NCI-H1694 (cell line): ENCODE measurements around the gene RNF213.

ENCODE experiments used
- DNase-seq: peaks from one replicate; lab custom pipeline; 2025; lab: John Stamatoyannopoulos, UW

The RNF213 gene

DNA sequence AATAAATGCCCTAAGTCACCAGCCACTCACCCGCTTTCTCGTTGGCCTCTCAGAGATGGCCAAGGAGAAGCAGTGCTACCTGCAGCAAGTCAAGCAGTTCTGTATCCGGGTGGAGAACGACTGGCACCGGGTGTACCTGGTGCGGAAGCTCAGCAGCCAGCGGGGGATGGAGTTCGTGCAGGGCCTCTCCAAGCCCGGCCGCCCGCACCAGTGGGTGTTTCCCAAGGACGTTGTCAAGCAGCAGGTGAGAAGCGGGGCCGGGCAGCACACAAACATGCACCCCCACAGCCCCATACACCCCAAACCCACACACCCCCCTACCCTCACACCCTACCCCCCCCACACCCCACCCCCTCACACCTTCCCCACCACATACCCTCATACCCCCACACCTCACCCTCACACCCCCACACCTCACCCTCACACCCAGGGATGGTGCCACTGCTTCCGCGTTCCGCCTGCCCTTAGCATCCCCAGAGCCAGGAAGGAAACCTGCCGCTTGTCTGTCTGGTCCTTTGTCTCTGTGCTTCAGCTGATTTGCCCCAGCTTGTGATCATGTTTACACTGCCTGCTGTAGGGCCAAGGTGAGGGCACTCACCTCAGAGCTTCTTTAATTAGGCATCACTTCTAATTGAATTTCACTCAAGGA, 112.4 kb downstream of the RNF213 start:
- no peak for DNase-seq

DNA sequence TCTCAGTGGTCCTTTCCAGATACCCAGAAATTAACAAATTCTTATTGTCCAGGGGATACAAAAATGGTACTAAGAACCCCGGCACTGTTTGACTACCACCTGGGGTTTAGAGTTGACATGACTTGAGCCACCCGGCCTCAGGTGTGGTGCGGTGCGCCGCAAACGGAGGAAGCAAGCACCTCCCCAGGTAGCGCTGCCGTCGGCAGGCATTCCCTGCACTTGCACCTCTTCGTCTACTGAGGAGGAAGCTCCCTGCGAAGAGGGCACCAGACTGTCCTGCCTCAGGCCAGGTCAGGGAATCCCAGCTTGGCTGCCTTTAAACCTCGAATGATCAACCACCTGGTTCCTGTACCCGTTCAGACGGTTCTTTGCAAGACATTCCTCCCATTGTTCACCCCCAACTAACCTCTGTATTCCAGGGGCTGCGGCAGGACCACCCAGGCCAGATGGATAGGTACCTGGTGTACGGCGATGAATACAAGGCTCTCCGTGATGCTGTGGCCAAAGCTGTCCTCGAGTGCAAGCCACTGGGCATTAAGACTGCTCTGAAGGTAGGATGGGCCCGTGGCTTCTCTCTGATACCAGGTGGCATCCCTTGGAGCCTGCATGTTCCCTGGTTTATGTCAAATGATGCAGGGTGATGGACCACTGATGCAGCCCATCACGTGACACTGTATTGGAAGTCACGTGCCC, 113.5 kb downstream of the RNF213 start:
- DNase-seq = no peak

DNA sequence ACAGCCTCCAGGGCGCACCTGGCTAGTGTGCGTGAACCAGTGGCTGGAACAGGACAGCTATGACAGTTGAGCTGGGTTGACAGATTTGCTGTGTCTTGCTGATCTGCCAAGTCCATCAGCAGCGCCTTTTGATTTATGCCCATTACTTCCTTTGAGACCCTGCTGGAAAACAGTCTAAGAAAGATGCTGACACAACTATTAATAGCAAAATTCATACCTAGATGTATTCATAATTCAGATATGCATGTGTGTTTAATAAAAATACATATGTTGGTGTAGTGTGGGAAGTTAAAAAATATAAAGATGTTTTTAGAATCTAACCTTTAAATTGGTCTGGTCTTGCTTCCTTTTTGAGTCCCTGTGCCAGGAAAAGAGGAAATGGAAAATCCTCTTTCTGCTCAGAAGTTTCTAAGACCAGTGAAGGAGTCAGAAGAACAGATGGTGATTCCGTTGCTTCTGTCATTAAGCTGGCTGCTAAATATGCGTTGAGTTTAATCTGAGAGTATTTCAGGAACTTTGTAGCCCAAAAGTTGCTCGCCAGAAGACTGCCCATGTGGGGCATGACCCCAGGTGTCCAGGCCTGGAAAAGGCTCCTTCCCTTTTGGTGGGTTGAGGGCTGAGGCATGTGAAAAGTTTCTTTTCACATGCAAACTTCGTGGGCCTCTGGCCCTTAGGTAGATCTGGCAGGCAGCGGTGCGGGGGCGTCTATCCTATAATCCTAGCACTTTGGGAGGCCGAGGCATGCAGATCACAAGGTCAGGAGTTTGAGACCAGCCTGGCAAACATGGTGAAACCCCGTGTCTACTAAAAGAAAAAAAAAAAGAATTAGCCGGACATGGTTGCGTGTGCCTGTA, 114.3 kb downstream of the RNF213 start:
- DNase-seq = no peak

DNA sequence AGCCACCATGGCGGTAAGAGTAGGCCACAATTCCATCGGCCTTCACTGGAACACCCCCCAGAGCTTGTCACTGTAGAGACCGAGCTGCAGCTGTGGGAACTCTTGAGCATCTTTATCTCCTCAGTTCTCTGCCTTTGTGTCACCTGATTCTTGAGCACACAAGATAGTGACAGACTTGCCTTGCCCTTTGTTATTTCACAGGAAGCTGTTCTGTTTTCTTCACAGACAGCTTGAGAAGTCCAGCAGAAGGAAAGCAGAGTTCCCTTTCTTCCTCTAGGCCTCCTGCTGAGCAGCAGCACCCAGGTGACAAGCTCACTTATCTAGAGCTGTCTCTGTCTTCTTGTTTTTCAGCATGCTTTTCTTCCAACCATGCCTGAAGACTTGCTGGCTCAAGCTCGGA, 115.9 kb downstream of the RNF213 start:
- no peak for DNase-seq

DNA sequence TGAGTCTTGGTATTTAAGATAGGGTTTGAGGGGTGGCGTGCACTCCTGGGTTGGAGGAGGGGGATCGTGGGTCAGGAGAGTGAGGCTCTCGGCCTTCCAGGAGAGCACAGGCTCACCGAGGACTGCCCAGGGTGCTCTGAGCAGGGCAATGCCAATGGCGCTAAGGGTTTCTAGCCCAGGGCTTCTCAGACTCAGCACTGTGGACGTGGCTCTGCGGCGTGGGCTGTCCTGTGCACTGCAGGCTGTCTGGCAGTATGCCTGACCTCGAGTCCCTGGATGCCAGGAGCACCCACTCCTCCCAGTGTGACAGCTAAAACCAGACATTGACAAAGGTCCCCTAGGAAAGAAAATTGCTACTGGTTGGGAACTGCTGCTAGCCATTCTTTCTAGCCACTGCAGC, 117.1 kb downstream of the RNF213 start:
- no peak for DNase-seq

DNA sequence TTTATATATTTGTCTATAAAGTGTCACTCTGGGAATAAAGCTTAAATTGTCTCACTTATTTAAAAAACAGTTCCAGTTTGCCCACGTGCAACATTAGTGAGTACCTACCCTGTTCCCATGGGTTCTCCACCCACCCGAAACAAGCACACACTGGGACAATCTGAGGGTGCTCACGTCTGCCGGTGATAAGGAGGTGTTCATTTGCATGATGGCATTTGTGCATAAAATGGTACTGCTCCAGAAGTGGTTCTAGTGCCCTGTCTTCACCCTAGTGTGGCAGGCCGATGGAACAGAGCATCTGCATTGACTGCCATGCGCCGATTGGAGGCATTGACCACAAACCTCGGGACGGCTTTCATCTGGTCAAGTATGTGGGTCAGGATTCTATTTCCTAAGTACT, 118.7 kb downstream of the RNF213 start:
- no peak for DNase-seq

DNA sequence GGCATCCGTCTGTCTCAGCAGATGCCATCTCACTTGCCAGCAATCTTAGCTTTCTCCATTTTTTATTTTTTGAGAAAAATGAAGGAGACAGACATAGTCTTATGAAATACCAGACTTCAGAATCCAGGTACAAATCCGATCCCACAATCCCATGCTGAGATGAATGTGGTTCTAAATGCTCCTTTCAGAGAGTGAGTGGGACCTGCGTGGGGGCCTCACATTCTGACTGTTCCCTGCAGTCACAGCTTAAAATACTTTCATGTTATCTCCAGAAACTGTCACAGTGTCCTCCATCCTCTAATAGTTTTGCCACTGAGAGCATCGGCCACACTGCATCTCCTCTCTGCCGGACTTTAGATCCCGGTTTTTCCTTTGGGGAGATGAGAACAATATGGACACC, 119.4 kb downstream of the RNF213 start:
- DNase-seq = no peak

DNA sequence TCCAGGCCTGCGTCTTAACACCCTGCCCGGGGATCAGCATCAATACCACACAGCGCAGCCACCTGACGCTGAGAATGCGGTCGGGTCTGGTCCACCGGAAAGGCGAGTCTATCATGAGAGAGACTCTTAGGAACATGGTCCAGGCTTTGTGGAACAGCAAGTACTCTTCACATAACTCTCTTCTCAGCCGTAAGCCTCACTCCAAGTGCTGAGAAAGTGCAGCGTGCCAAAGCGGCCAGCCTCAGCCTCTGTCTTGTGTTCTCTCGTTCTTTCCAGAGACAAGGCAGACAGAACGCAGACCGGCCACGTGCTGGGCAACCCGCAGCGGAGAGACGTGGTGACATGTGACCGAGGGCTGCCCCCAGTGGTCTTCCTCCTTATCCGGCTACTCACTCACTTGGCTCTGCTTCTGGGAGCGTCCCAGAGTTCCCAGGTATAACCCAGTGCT, 119.9 kb downstream of the RNF213 start:
- DNase-seq = no peak

DNA sequence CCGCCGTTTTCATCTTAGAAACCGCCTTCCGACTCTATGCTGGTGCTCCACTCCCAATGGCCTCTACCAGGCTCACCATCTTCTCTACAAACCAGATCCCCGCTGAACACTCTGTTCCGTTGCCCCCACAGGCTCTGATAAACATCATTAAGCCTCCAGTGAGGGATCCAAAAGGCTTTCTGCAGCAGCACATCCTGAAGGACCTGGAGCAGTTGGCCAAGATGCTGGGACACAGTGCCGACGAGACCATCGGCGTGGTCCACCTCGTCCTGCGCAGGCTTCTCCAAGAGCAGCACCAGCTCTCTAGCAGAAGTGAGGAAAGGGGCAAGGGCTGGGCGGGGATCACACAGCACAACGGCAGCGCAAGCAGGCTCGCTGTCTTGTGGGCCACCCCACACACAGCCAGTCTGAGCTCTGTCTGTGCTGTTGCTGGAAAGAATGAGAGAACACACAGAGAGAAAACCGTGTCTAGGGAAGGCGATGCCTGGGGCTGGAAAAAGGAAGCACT, 120.8 kb downstream of the RNF213 start:
- DNase-seq = no peak

DNA sequence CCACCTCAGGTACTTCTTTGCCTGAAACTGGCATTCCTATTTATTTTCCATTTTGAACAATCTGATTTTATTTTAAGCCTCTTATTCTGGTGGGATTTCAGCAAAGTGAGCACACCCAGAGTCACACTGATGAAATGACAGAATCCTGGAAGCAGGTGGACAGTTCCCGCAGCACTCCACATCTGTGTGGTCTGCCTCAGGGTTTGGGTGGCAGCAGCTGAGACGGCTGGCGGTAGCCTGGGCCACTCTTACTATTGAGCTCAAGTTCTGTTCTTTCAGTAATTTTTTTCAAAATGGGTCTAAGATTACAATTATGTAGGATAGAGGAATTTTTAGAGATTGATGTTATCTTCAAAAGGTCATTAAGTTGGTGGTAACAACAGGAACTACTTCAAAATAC, 121.8 kb downstream of the RNF213 start:
- no peak for DNase-seq

DNA sequence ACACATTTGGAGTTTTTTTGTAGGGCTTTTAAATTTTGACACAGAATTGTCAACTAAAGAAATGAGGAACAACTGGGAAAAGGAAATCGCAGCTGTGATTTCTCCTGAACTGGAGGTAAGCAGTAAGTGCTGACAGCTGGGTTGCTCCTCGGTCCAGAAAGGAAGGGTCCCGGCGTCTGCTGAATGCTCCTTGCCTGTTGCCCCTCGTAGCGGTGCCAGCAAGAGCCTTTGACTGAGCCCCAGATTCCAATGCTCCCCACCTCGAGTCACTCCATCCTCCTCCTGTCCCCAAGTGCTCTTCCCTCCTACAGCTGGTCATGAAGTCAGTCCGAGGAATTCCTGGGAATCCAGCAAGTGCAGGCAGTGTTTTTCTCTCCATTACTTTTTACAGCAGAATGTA, 122.3 kb downstream of the RNF213 start:
- DNase-seq = no peak

DNA sequence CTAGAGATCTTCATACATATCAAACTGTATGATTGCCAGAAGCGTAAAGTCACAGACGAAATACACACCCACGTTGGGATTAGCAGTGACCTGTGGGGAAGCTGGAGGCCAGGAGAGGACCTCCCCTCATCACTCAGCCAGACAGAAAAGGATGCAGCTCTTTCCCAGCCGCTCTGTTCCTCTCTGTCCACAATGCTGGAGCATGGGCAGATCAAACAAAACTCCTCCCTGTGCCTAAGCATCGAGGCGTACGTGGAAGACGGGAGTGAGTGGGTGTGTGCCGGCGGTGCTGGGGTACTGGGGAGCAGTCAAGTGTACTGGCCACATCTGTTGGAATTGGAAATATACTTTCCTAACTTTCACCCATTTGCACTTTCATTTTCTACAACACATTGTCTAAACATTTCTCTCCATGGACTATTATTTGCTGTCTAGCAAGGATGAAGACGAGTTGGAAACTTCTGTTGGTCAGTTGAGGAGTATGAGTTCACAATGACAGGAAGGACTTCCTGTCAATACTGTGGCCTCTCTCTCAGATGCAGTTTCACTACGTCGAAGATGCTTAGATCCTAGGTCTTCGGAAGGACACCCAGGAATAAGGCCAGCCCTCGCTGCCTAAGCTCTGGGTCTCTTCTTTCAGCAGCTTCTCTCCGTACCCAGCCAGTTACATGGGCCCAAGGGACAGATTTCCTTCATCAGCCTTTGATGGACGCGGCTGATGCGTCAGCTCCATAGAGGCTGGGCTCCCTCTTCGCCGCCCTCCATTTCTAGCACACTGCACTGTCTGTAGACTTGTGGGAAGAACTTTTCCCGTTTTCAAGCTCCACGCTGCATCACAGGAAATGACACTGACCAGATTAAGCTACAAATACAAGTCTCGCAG, 123.7 kb downstream of the RNF213 start:
- no peak for DNase-seq

DNA sequence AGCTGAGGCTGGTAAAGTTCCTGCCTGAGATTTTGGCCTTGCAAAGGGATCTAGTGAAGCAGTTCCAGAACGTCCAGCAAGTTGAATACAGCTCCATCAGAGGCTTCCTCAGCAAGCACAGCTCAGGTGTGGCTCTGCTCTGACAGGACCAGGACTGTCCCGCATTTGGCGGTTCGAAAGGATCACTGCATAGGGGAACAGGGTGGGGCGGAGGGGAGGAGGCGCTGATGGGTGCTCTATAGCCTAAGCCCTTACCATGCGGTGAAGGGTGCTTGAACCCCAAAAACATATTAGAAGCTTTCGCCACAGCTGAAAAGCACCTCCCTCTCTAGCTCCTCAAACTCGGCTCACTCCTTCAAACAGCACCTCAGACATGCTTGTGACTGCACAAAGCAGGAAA, 124.4 kb downstream of the RNF213 start:
- no peak for DNase-seq

DNA sequence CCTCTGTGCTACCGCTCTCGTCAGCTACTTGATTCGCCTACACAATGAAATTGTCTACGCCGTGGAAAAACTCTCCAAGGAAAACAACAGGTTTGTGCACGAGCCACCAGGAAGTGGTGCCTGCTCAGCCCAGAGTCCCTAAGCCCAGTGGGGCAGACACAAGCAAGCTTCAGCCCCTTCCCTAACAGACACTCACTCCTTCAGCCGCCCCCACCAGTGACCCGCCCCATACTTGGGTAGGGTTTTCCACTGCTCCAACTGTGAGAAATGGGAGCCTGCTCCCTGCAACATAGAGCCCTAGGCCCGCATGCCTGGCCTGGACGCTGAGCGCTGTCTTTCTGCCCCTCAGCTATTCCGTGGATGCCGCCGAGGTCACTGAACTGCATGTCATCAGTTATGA, 125.7 kb downstream of the RNF213 start:
- DNase-seq = no peak

DNA sequence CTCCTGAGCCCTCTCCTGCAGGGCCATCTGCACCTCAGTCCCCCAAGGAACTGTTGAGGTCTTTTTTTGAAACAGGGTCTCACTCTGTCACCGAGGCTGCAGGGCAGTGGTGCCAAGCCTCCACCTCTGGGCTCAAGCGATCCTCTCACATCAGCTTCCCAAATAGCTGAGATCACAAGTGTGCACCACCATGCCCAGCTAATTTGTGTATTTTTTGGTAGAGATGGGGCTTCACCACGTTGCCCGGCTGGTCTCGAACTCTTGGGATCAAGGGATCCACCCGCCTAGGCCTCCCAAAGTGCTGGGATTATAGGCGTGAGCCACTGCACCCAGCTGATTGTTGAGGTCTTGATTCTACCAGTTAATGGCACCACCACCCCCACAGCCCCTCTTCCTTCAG, 126.4 kb downstream of the RNF213 start:
- DNase-seq = no peak

DNA sequence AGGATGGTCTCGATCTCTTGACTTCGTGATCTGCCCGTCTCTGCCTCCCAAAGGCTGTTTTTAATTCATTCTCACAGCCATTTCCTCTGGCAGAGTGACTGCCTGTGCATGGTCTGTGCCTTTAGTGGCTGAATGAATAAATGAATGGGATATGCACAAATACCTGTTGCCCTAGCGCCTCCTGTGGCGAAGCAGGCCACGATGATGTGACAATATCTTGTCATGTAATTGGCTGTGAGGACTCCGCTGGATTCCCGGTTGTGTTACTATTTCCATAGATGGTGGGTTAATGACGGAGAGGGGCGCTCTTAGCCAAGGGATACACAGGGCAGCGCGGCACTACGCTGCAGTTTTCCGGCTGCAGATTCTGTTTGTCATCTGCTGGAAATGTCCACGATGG, 127.5 kb downstream of the RNF213 start:
- DNase-seq = no peak

DNA sequence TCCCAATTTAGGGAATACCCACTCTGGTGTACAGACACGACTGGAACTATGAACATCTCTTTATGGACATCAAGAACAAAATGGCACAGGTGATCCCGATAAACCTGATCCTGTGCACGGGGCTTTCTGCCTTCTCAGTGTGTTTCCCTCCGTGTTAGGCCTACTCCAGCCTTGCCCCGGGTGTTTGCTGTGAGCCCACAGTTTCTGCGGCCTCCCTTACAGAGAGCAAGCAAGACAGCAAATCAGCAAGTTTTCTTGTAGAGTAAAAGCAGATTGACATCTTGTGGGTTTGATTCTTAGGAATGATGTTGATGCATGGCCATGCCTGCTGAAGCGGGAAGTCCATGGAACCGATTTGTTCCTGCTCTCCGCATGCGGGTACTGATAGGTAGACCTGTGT, 127.9 kb downstream of the RNF213 start:
- no peak for DNase-seq

DNA sequence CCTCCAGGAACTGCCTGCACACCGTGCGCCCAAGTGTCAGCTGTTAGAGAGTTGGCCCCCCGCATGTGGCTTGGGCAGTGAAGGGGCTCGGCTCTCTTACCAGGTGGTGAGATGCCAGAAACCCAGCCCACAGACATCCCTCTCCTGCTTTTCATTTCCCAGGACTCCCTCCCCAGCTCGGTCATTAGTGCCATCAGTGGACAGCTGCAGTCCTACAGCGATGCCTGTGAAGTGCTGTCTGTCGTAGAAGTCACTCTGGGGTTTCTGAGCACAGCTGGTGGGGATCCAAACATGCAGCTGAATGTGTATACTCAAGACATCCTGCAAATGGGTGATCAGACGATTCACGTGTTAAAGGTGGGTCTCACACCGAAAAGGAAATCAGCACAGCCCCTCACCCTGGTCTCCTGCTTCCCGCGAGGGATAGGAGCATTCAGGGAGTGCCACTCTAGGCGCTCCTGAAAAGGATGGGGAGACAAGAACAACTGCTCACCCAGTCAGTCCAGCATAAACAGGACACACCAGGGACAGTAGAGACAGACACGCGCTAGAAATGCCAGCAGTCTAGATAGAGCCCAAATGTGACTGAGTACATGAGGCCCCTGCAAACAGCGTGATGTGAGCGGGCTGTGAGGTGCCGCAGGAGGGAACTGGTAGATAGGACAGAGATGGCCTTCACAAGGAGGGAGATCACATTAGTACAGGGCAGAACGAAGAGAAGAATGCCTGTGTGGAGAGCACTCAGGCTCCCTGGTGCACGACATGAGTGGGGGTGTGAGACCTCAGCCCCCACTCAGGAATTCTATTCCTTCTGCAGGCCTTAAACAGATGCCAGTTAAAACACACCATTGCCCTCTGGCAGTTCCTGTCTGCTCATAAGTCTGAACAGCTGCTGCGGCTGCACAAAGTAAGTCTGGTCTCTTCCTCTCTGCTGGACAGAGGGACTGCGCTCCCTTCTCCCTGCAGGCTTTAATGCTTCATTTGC, 128.7 kb downstream of the RNF213 start:
- no peak for DNase-seq

DNA sequence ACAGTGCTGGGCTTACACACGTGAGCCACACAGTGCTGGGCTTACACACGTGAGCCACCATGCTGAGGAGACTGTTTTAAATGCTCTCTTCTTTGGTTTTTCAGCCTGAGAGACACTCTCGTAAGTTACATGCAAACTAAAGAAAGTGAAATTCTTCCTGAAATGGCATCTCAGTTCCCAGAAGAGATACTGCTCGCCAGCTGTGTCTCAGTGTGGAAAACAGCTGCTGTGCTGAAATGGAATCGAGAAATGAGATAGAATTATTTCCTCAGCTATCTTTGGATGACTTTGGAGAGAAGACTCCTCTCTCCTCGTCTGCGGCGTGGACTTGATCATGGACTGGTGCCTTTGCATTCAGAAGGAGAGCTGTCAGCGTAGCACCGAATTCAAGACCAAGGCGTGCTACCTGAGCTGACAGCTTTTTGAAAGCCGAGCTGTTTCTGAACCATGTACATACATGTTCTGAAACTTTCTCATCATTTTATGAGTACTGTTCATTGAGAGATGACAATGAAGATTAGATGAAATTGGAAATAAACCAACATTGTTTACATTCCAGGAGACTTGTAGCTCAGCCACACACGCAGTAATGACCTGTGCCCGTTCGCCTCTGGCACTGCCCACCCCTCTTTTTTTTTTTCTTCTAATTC, 132.7 kb downstream of the RNF213 start:
- no peak for DNase-seq

DNA sequence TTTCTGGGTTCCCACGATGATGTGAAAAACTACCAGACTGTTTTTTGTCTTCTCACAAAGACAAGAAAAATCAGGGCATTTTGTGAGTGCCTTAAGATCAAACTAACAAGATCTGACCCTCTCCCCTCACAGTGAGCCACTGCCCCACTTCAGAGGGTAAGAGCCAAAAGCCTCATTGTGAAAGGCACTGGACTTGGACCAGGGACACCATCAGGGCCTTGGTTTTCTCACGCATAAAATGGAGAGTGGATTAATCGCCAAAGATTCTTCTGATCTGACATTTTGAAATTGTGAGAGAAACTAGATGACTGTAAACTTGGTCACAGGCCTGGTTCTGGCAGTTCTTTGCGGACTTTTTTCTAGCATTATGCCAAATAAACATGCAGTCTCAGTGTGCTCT, 133.3 kb downstream of the RNF213 start:
- no peak for DNase-seq
